GM19324 (cell line): ENCODE results near the gene CCDC33.

Experiments
- ATAC-seq: cut with Tn5 transposase; IDR thresholded peaks from one replicate; pipeline ENCODE4 v1.9.1; 2021; ENCODE audit warnings: mild to moderate bottlenecking, moderate library complexity; ENCODE audit not compliant: unreplicated experiment, low FRiP score

Gene CCDC33

DNA sequence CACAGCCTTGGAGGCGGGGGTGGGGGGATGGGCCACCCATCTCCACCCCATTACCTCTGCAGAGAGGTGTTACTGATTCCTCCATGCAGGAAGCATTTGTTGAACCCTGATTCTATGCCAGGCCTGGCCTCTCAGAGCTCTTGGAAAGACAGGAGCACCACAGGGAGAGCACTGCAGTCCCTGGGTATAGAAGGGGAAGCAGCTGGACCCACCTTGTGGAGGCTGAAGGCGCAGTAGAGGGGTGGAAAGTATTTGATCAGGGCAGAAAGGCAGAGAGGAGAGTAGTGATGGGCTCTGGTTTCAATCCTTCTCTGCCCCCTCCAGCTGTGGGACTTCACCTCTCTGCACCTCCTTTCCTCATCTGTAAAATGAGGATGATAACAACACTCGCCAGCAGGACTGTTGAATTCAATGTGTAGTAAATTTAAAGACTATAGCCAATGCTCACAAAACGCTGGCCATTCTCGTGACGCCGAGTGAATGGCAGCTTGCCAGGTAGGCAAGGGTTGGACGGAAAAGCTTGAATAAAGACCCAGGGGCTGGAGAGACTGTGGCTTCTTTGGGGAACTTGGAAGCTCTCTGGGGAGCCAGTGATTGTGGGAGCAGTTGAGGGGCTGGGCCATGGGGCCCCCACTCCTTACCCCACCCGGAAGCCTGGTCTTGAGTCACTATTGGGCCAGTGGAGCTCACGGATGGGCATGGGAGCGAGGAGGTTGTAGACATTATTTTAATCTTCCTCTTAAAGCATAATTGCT lies 8.0 kb upstream of the CCDC33 start:
- no peak for ATAC-seq

DNA sequence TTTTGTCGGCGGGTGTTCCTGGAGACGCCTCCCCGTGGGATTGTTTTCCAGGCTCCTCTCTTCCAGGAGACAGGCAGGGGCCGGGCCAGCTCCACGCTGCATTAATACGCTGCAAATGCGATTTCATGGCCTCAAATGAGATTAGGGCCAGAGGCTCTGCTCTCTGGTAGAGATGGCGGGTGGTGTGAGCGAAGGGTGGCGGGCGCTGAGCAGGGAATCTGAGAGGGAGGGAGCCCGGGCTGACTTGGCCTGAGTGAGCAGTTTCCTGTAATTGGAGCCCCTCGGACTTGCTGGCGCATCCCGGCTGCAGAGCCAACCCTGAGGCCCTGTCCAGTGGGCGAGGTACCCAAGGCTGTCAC lies 7.4 kb upstream of the CCDC33 start:
- no peak for ATAC-seq

DNA sequence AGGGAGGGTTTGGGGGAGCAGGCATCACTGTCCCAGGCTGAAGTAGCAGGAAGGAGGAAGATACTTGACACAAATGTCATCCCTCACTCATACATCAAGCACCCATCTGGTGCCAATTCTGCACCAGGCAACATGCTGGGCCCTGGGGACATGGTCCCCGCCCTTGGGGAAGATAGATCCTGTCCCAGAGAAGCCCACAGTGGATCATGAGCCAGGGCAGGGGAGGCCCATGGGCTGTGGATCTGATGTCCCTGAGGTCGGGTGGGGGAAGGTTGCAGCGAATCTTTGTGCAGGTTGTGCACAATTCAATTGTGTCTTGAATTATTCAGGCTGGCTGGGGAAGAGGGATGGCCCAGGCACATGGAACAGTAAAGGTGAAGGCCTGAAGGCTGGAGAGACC lies 6.4 kb upstream of the CCDC33 start:
- no peak for ATAC-seq

- ATAC-seq: no peak
Measured at GRCh38 chr15:74231475-74231874, 4.7 kb upstream of the CCDC33 start.

GRCh38 chr15:74233373-74233772 lies 2.8 kb upstream of the CCDC33 start:
- ATAC-seq: no peak

- no peak for ATAC-seq
Measured at GRCh38 chr15:74233851-74234597, 2.1 kb upstream of the CCDC33 start.

DNA sequence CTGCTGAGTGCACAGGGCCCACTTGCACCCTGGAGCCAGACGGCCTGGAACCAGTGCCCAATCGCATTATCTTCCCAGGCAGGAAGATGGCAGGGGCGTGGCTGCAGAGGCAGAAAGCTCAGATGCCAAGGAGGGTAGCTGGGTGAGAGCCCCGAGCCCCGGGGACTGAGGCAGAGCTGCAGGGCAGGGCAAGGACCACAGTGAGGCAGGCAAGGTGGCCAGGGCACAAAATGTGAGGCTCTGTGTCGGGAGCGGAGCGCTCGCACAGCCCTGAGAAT lies 1.6 kb upstream of the CCDC33 start:
- no peak for ATAC-seq

GRCh38 chr15:74239051-74239705 lies 3.1 kb downstream of the CCDC33 start:
- no peak for ATAC-seq

- no peak for ATAC-seq
Measured at GRCh38 chr15:74240002-74240568, 4.0 kb downstream of the CCDC33 start.

GRCh38 chr15:74240897-74241614 lies 4.9 kb downstream of the CCDC33 start:
- ATAC-seq: no peak

GRCh38 chr15:74242441-74243185 lies 6.5 kb downstream of the CCDC33 start:
- ATAC-seq: no peak

DNA sequence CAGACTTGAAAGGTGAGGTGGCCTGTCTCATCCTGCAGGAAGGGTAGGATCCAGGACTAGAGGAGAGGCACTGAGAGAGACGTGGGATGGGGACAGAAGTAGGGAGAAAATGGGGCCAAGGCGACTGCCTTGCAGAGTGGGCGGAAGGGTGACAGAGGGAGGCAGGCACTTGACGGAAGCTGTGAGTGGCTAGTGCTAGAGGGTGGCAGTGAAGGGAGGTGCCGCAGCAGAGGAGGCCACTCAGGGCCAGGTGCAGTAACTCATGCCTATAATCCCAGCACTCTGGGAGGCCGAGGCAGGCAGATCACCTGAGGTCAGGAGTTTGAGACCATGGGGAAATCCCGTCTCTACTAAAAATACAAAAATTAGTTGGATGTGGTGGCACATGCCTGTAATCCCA lies 7.3 kb downstream of the CCDC33 start:
- ATAC-seq: no peak

- ATAC-seq: no peak
Measured at GRCh38 chr15:74244822-74245341, 8.8 kb downstream of the CCDC33 start.

- no peak for ATAC-seq
Measured at GRCh38 chr15:74245342-74245931, 9.3 kb downstream of the CCDC33 start.

GRCh38 chr15:74250266-74250665 lies 14.1 kb downstream of the CCDC33 start:
- ATAC-seq: no peak

DNA sequence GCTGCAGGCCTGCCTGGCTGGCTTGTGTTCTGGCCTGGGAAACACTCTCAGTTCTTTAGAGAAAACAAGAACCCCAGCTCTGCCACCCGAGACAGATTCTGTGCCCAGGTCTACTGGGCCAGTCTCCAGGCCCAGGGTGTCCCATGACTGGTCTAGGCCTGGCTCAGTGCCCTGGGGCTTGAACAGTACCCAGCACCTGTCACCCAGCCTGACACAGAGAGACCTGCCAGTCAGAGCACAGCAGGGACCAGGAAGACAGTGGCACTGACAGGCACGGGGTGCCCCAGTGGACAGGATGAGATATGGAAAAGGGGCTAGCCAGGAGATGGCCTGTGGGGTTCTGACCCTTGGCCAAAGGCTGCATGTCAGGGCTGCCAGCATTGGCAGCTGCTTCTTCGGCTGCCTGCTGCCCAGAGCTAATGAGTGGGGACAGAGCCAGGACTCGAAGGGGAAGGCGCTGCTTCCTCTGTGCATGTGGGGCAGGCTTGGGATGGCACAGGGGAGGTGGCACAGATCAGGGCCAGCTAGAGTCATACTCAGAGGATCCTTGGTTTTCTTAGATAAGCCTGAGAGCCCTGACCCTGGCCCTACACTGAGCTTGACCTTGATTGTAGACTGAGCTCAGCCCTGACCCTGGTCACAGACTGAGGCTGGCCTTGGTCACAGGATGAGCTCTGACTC lies 15.1 kb downstream of the CCDC33 start:
- no peak for ATAC-seq

DNA sequence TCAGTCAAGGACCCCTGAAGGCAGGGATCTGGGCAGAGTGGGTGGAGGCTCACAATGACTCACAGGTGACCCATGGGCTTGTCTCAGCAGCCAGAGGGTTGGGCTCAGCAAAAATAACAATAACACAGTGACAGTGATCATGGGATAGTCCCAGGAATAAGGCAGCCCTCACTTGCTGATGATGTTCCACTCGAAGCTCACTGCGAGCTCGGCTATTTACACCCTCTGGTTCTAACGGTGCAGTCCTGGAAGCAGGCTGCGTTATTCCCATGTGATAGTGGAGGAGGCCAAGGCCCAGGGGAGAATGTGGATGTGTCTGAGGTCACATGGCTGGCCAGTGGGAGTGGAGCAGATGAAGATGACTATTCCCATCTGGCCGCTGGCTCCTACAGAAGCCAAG lies 16.2 kb downstream of the CCDC33 start:
- ATAC-seq: no peak

DNA sequence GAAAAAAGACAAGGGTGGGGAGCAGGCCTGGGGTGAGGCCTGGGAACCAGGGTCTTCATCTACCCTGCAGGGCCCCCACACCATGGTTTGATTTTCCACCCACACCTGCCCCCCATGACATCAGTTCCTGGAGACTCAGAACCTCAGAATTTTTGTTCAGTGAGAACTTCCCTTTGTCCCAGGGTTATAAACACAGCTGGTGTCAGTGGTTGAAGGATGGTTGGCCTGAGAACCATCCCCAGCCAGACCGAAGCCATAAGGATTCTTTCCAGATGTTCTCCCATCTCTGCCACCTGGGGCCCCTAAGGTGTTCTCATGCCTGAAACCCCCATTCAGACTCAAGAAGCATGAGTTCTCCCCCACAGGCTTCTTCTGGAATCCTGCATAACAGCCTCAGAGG lies 16.6 kb downstream of the CCDC33 start:
- no peak for ATAC-seq
